ENCODE data around the gene MATR3. TPM values are rescaled to one million over a fixed set of nuclear protein-coding genes. Genes with fewer than 3 reads are reported as not detected.

MATR3 gene
- total RNA-seq, 1 experiment from 2014 or later = 267 TPM

DNA sequence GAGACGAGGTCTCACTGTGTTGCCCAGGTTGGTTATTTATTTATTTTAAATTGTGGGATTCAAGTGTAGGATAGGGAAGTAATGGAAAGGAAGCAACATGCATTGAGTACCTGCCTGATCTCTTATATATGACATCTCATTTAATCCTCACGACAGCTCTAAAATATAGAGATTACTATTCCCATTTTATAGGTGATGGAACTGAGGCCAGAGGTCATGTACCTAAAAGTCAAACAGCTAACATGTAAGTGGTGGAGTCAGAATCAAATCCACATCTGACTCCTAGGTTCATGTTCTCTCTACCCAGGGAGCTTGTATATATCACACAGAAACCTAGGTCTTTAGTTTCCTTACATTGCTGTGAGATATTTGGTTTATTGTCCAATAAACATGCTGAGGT is 26.1 kb upstream of the MATR3 start:
- Mint-ChIP-seq H3K27ac (no peak overlapping the region), H3K27me3 (ENCODE audit: low read depth) (no peaks in the 10 kb centered on the region), H3K4me3 (no peak overlapping the region), H3K36me3 (ENCODE audit: insufficient read depth in 1 of 3, low read depth in 3 of 3) (no peaks in the 10 kb centered on the region), H3K4me1 (peaks cover 12 to 13% of the 10 kb centered on the region in 2 experiments), H3K9me3 (no peaks in the 10 kb centered on the region)
- H2BK20ac ChIP-seq (ENCODE audit: low read depth, low read length, poor library complexity, severe bottlenecking) = no peak overlapping the region
- no peak overlapping the region for H2BK15ac ChIP-seq (ENCODE audit: low read depth, low read length)
- no peak overlapping the region for H4K8ac ChIP-seq (replicated peaks; ENCODE audit: insufficient read length, low read depth, low read length)
- no peak overlapping the region for H3K23ac ChIP-seq (ENCODE audit: insufficient read length, low read depth, low read length)
- no peak overlapping the region for H2BK12ac ChIP-seq (ENCODE audit: insufficient read length, low read depth, low read length)
- H3K9ac ChIP-seq (ENCODE audit: extremely low read depth, insufficient read length, low read length) = no peak overlapping the region
- H4K20me1 ChIP-seq (ENCODE audit: control insufficient read depth, insufficient read depth, insufficient read length) = no peaks in the 10 kb centered on the region
- H3K9me3 ChIP-seq (ENCODE audit: control insufficient read depth, low read depth, low read length) = no peaks in the 10 kb centered on the region
- TF ChIP-seq, protein P1, sequence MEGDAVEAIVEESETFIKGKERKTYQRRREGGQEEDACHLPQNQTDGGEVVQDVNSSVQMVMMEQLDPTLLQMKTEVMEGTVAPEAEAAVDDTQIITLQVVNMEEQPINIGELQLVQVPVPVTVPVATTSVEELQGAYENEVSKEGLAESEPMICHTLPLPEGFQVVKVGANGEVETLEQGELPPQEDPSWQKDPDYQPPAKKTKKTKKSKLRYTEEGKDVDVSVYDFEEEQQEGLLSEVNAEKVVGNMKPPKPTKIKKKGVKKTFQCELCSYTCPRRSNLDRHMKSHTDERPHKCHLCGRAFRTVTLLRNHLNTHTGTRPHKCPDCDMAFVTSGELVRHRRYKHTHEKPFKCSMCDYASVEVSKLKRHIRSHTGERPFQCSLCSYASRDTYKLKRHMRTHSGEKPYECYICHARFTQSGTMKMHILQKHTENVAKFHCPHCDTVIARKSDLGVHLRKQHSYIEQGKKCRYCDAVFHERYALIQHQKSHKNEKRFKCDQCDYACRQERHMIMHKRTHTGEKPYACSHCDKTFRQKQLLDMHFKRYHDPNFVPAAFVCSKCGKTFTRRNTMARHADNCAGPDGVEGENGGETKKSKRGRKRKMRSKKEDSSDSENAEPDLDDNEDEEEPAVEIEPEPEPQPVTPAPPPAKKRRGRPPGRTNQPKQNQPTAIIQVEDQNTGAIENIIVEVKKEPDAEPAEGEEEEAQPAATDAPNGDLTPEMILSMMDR (conservative IDR thresholded peaks at IDR 0.05) = no peak
- no peak overlapping the region for H2BK5ac ChIP-seq (ENCODE audit: insufficient read length, low read length)
- H3K56ac ChIP-seq (ENCODE audit: insufficient read length, low read depth, low read length) = no peak overlapping the region
- no peak overlapping the region for H3K14ac ChIP-seq (ENCODE audit: insufficient read depth, low read length)
- H3K18ac ChIP-seq (ENCODE audit: insufficient read length, low read depth, low read length) = no peak overlapping the region
- no peak overlapping the region for H4K91ac ChIP-seq (ENCODE audit: insufficient read length, low read depth, low read length)
- no peaks in the 10 kb centered on the region for H3K79me2 ChIP-seq (ENCODE audit: insufficient read depth, low read length)
- WGBS (ENCODE audit: extremely low coverage, insufficient read length, low lambda C conversion rate) = no CpG with 5 or more reads among the region's 2 CpGs
- DNase-seq = no peak
- no peak overlapping the region for H2BK120ac ChIP-seq (ENCODE audit: low read depth, low read length, poor library complexity, severe bottlenecking)
- H3K23me2 ChIP-seq (ENCODE audit: insufficient read length, low read depth, low read length, poor library complexity, severe bottlenecking) = no peaks in the 10 kb centered on the region
- no peaks in the 10 kb centered on the region for H3K79me1 ChIP-seq (ENCODE audit: insufficient read depth, low read depth, low read length, poor library complexity, severe bottlenecking)
- no peaks in the 10 kb centered on the region for H3K27me3 ChIP-seq (ENCODE audit: insufficient read depth, low read length)
- H2AK5ac ChIP-seq (ENCODE audit: insufficient read length, low read length) = no peak overlapping the region
- no peak overlapping the region for H4K5ac ChIP-seq (ENCODE audit: insufficient read length, low read depth, low read length)
- H3K27ac ChIP-seq (ENCODE audit: insufficient read length, low read depth, low read length) = no peak overlapping the region
- no peak overlapping the region for H3T11ph ChIP-seq (ENCODE audit: low read length)
- H3K4me1 ChIP-seq (ENCODE audit: insufficient read depth, low read length) = peaks cover 6% of the 10 kb centered on the region; the same call in 1 of the 2 replicates
- no peak overlapping the region for H3K4ac ChIP-seq (ENCODE audit: low read depth, low read length)
- H3K4me2 ChIP-seq (ENCODE audit: insufficient read depth, insufficient read length, low read length) = no peak overlapping the region
- no peak overlapping the region for H2AFZ ChIP-seq (ENCODE audit: low read length)

Measured in H9 (cell line).